GM19025 (cell line): ENCODE results near the gene TTPAL.
A peak's percentile ranks its signal among the peaks of the same experiment; 100 is the strongest.

Source experiments
- ATAC-seq: cut with Tn5 transposase; IDR thresholded peaks from one replicate; pipeline ENCODE4 v1.9.1; 2021; ENCODE audit warnings: mild to moderate bottlenecking, low read depth, moderate library complexity; ENCODE audit not compliant: unreplicated experiment

TTPAL gene

GRCh38 chr20:44494681-44495080, 19.0 kb downstream of the TTPAL start:
- ATAC-seq, result no peak

- no peak for ATAC-seq
Observed at GRCh38 chr20:44495257-44495656, 19.6 kb downstream of the TTPAL start.

- ATAC-seq, result no peak
Observed at GRCh38 chr20:44495802-44496481, 20.3 kb downstream of the TTPAL start.

DNA sequence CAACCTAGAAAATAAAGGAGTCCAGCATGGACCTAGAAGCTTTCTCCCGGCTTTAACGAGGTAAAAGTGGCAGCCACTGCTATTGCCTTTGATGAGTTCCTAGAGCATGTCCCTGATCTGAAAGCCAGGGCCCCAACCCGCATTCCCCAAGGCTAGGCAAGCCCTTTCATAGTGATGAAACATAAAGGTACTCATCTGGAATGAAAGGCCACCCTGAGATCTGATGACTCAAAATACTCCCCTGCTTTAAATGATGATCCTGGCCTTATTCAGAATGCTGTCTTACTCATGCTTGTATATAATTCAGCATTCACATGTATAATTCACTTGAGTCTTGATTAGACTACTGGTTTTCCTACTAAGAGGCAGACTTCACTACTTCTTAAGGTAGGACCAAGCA, 21.3 kb downstream of the TTPAL start:
- ATAC-seq, result no peak

DNA sequence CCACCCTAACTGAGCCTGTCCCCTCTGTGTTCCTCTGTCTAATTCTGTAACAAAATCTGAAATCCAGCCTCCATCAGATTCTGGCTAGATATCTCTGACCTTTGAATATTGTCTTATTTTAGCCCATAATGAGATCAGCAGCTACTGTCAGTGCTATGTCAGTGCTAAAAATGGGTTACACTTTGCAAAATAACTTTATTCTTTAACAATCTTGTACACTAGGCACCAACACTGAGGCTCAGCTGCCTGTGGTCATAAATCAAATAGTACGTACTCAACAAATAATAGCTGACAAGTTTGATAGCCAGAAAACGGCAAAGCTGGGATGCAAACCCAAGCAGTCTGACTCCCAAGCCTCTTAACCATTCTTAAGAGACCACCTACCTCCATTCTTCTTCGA, 22.1 kb downstream of the TTPAL start:
- no peak for ATAC-seq

DNA sequence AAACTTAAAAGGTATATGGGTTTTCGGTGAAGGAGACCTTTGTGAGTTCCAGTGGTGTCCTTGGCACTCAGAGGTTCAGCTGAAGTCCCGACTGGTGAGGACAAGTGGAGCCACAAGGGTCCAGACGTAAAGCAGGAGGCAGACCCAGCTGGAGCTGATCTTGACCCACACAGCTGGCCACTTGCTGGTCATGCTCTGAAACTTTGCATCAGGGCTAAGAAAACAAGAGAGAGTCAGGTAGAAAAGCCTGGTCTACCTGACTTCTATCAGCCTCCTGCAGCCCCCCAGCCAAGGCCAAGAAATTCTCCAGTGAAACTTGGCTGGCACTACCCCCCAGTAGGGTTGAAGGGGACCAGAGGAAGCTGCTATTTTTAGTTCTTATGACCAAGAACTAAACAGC, 24.5 kb downstream of the TTPAL start:
- ATAC-seq, result no peak

DNA sequence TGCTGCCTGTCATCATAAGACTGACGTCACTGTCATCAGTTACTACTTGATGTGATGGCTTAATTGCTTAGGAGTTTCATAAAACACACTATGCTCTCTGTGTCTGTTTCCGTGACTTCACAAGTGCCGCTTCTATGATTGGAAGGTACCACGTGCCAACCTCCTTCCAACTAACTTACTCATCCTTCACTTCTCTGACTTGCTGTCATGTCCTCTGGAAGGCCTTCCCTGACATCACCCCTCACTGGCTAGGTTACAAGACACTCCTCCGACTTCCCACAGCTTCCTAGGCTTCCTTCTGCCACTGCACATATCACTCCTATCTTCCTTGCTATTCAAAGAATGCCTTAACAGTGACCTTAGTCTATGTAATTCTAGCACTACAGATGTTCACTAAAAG, 25.8 kb downstream of the TTPAL start:
- no peak for ATAC-seq

DNA sequence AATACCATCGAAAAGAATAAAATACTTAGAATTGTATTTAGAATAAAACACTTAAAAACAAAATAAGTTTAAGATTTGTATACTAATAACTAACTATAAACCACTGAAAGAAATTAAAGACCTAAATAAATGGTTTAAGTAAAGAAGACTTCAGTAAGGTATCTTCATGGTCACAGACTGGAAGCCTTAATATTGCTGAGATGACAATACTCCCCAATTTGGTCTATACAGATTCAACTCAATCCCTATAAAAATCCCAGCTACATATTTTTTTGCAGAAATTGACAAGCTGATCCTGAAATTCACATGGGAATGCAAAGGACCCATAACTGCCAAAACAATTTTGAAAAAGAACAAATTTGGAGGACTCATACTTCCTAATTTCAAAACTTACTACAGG, 27.3 kb downstream of the TTPAL start:
- ATAC-seq, result no peak

GRCh38 chr20:44504402-44505307, 29.0 kb downstream of the TTPAL start:
- ATAC-seq, result no peak

- ATAC-seq, result no peak
Observed at GRCh38 chr20:44509762-44510161, 34.1 kb downstream of the TTPAL start.

GRCh38 chr20:44513871-44514270, 38.2 kb downstream of the TTPAL start:
- ATAC-seq, result no peak

- ATAC-seq, result no peak
Observed at GRCh38 chr20:44516491-44516890, 40.8 kb downstream of the TTPAL start.

DNA sequence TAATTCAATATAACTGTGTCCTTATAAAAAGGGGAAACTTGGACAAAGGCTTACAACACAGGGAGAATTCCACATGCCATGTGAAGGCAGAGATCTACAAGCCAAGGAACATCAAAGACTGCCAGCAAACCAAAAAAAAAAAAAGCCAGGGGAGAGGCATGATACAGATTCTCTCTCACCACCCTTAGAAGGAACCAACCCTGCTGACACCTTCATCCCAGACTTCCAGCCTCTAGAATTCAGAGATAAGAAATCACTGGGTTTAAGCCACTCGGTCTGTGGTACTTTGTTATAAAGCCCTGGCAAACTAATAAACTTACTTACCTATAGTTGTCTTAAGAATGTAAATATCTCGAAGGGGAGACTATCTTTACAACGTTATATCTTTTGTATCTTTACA, 41.8 kb downstream of the TTPAL start:
- ATAC-seq, result no peak

GRCh38 chr20:44518248-44518647, 42.6 kb downstream of the TTPAL start:
- ATAC-seq, result no peak

- no peak for ATAC-seq
Observed at GRCh38 chr20:44520881-44521280, 45.2 kb downstream of the TTPAL start.

DNA sequence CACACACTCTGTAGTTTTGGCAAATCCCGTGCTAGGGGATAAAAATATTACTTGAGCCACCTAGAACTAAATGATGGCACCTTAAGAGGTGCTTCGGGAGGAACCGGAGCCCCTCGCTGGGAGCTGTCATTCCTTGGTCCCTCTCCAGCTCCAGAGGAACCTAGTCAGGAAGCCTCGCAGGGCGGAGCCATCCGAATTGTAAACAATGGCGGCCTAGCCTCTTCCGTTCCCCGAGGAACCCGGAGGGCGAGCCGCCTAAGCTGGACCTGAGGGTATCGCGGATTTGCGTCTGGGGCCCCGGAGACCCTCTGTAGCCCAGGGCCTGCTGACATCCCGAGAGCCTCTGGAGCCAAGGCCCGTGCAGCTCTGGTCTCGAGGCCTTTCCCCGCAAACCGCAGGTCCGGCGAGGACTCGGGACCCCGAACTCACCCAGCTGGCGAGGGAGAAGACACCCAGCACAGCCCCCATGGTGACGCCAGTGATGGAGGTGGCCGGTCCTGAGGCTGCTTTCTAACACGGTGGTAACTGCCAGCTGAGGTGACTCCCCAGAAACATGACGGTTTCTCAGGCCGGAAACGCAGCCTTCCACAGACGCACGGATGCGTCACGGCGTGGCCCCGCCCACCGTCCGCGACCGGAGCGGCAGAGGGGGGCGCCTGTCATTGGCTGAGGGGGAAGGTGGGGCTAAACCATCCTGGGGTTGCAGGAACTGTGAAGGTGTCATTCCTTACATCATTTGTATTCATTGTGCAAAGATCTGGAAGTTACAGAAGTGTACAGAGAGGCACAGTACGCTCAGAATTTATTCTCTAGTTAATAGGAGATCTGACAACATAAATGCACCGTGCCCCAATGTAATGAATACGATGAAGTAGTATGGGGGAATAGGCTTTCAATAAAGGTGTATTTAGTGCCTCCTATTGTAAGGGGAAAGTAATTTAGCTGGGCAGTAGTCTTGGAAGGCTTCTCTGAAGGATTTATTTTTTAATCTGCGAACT, 46.1 kb downstream of the TTPAL start, which contains the start of gene SERINC3:
Gene SERINC3 (minus strand): TSS at position 587 of the 998 bp plus-strand sequence. CDS start 119 bp downstream, at position 468.
- ATAC-seq, result peak; percentile 97

DNA sequence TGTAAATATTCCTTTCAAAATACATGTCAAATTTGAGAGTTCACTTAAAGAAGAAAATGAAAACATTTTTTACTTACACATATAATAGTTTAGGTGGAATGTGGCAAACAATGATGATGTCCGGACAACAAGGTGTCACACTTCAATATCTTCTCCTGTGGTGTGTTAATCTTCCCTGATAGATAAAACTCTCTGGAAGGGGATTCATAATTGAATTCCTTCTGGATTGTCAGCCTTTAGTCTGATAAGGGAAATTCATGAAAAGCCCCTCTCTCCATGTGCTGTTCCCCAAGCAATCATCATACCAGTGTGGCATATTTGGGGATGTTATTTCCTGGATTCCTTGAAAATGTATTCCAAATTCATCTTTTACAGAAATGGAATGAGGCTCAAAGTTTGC, 47.2 kb downstream of the TTPAL start:
- no peak for ATAC-seq

DNA sequence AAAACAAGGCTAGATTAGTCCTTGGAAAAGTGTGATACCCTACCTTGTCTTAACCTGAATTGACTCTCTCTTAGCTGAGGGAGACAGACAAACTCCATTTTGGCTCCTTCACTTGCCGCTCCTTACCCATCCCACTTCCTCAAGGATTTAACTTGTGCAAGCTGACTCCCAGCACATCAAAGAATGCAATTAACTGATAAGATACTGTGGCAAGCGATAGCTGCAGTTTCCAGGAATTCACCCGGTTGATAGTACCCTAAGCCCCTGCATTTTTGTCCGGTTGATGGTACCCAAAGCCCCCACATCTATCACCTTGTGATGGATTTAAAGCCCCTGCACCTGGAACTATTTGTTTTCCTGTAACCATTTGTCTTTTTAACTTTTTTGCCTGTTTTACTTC, 48.1 kb downstream of the TTPAL start:
- ATAC-seq, result no peak

- ATAC-seq, result no peak
Observed at GRCh38 chr20:44526129-44526528, 50.5 kb downstream of the TTPAL start.

GRCh38 chr20:44527716-44528199, 52.1 kb downstream of the TTPAL start:
- no peak for ATAC-seq
